ENCODE measurements around the gene FBH1.
A peak's percentile ranks its signal among the peaks of the same experiment; 100 is the strongest.

Gene FBH1

DNA sequence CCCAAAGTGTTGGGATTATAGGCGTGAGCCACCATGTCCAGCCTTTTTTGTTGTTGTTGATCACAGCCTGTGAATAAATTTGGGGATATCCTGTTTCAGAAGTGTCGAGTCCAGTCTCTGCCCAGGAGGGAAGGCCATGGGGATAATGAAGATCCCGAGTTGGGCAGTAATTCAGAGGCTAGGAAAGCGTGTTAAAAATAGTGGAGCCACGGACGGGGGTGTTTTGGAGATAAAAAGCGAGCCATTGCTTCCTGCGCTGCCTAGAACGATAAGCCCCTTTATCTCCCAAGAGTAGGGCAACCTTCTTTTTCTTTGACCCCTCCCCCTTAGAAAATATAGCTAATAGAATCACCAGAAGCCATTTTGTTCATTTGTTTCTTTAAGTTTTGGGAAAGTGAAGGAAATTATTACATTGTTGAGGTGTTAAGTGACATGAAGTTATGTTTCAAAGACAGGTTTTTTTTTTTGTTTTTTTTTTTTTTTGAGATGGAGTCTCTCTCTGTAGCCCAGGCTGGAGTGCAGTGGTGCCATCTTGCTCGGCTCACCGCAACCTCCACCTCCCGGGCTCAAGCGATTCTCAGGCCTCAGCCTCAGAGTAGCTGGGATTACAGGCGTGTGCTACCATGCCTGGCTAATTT is 44.0 kb downstream of the FBH1 start:
- Histone ChIP-seq H3K27ac (ENCODE audit: insufficient read depth in 1 of 2, low read depth in 1 of 2, low read length in 2 of 2, poor library complexity in 1 of 2, severe bottlenecking in 2 of 2) (no peak overlapping the region), H3K4me3 (ENCODE audit: control insufficient read depth in 1 of 7, extremely low read depth in 1 of 7, insufficient read depth in 4 of 7, low read depth in 2 of 7, low read length in 6 of 7) (no peak overlapping the region), H3K4me1 (ENCODE audit: control extremely low read depth in 1 of 4, control insufficient read depth in 4 of 4, insufficient read depth in 4 of 4, low read length in 3 of 4) (no peaks in the 10 kb centered on the region), H3K27me3 (replicated peaks in 2 of 5; ENCODE audit: control insufficient read depth in 4 of 5, insufficient read depth in 5 of 5, low read length in 4 of 5) (no peaks in the 10 kb centered on the region), H3K36me3 (ENCODE audit: control insufficient read depth in 4 of 4, insufficient read depth in 4 of 4, low read length in 3 of 4) (peaks cover 12 to 75% (median 50%) of the 10 kb centered on the region in 4 experiments), H3K9me3 (ENCODE audit: control extremely low read depth in 1 of 5, control insufficient read depth in 4 of 5, insufficient read depth in 2 of 5, low read depth in 1 of 5, low read length in 4 of 5) (no peaks in the 10 kb centered on the region)
- ChIA-PET POLR2A (no interaction called here), CTCF (interaction anchor here (0.6 kb wide), 1 partner anchor 482 kb away, joined by 3 read pairs; no protein-coding TSS in a partner anchor)
- WGBS (ENCODE audit: insufficient coverage) = 97% methylated on average over 9 of the region's 14 CpGs
- peak in 2 of 3 donors; percentile 31 to 50 for DNase-seq

GRCh38 chr10:5935628-5936027 is 45.6 kb downstream of the FBH1 start:
- ChIA-PET POLR2A (no interaction called here), CTCF (no interaction called here)
- Histone ChIP-seq H3K27me3 (replicated peaks in 2 of 5; ENCODE audit: control insufficient read depth in 4 of 5, insufficient read depth in 5 of 5, low read length in 4 of 5) (no peaks in the 10 kb centered on the region), H3K27ac (ENCODE audit: insufficient read depth in 1 of 2, low read depth in 1 of 2, low read length in 2 of 2, poor library complexity in 1 of 2, severe bottlenecking in 2 of 2) (no peak overlapping the region), H3K36me3 (ENCODE audit: control insufficient read depth in 4 of 4, insufficient read depth in 4 of 4, low read length in 3 of 4) (peaks cover 8 to 59% (median 41%) of the 10 kb centered on the region in 4 experiments), H3K9me3 (ENCODE audit: control extremely low read depth in 1 of 5, control insufficient read depth in 4 of 5, insufficient read depth in 2 of 5, low read depth in 1 of 5, low read length in 4 of 5) (no peaks in the 10 kb centered on the region), H3K4me3 (ENCODE audit: control insufficient read depth in 1 of 7, extremely low read depth in 1 of 7, insufficient read depth in 4 of 7, low read depth in 2 of 7, low read length in 6 of 7) (no peak overlapping the region), H3K4me1 (ENCODE audit: control extremely low read depth in 1 of 4, control insufficient read depth in 4 of 4, insufficient read depth in 4 of 4, low read length in 3 of 4) (no peaks in the 10 kb centered on the region)
- DNase-seq = no peak
- WGBS (ENCODE audit: insufficient coverage) = 96% methylated on average over 10 of the region's 10 CpGs

DNA sequence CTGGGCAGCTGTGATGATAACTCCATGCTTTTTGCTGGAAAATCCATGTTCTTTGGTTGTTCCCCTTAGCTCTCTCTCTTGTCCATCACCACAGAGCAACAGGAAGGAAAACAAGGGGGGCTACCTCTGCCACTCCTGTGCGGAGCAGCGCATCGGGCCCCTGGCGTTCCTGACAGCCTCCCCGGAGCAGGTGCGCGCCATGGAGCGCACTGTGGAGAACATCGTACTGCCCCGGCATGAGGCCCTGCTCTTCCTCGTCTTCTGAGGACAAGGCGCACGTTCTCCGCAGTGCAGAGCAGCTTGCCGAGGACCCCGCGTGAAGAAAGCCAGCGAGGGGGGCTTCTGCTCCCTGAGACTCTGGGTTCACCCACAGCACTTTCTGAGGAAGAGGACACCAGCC is 47.0 kb downstream of the FBH1 start:
- H3K9me3 ChIP-seq (ENCODE audit: control extremely low read depth in 1 of 5, control insufficient read depth in 4 of 5, insufficient read depth in 2 of 5, low read depth in 1 of 5, low read length in 4 of 5) = no peaks in the 10 kb centered on the region
- no peaks in the 10 kb centered on the region for H3K4me1 ChIP-seq (ENCODE audit: control extremely low read depth in 1 of 4, control insufficient read depth in 4 of 4, insufficient read depth in 4 of 4, low read length in 3 of 4)
- POLR2A ChIA-PET = no interaction called here
- DNase-seq = no peak
- 92% methylated on average over 18 of the region's 18 CpGs for WGBS (ENCODE audit: insufficient coverage)
- CTCF ChIA-PET = interaction anchor here (1.0 kb wide), 1 partner anchor 19 kb away, joined by 3 read pairs; no protein-coding TSS in a partner anchor
- H3K27me3 ChIP-seq (replicated peaks in 2 of 5; ENCODE audit: control insufficient read depth in 4 of 5, insufficient read depth in 5 of 5, low read length in 4 of 5) = no peaks in the 10 kb centered on the region
- H3K27ac ChIP-seq (ENCODE audit: insufficient read depth in 1 of 2, low read depth in 1 of 2, low read length in 2 of 2, poor library complexity in 1 of 2, severe bottlenecking in 2 of 2) = no peak overlapping the region
- H3K36me3 ChIP-seq (ENCODE audit: control insufficient read depth in 4 of 4, insufficient read depth in 4 of 4, low read length in 3 of 4) = peaks cover 8 to 49% (median 36%) of the 10 kb centered on the region in 4 experiments
- no peak overlapping the region for H3K4me3 ChIP-seq (ENCODE audit: control insufficient read depth in 1 of 7, extremely low read depth in 1 of 7, insufficient read depth in 4 of 7, low read depth in 2 of 7, low read length in 6 of 7)

DNA sequence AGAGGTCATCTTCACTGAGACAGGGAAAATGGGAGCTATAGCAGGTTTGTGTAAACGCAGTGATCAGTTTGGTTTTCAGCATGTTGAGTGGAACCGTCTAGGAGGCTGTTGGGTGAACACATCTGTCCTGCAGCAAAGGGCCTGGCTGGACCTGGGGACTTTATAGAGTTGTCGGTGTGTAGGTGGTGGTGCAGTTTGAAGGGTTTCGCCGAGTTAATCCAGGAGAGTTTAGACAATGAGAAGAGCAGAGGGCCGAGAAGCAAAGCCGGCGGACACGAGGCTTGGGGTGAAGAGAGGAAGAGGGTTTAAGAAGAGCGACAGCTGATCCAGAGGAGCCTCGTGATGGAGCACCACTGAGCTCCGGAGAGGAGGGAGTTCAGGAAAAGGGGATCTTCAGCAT is 48.2 kb downstream of the FBH1 start:
- no peak overlapping the region for H3K4me3 ChIP-seq (ENCODE audit: control insufficient read depth in 1 of 7, extremely low read depth in 1 of 7, insufficient read depth in 4 of 7, low read depth in 2 of 7, low read length in 6 of 7)
- H3K36me3 ChIP-seq (ENCODE audit: control insufficient read depth in 4 of 4, insufficient read depth in 4 of 4, low read length in 3 of 4) = peaks cover 5 to 46% (median 33%) of the 10 kb centered on the region in 4 experiments
- POLR2A ChIA-PET = no interaction called here
- H3K4me1 ChIP-seq (ENCODE audit: control extremely low read depth in 1 of 4, control insufficient read depth in 4 of 4, insufficient read depth in 4 of 4, low read length in 3 of 4) = peaks cover 0 to 8% (median 5%) of the 10 kb centered on the region in 4 experiments
- no peaks in the 10 kb centered on the region for H3K27me3 ChIP-seq (replicated peaks in 2 of 5; ENCODE audit: control insufficient read depth in 4 of 5, insufficient read depth in 5 of 5, low read length in 4 of 5)
- CTCF ChIA-PET = no interaction called here
- no peaks in the 10 kb centered on the region for H3K9me3 ChIP-seq (ENCODE audit: control extremely low read depth in 1 of 5, control insufficient read depth in 4 of 5, insufficient read depth in 2 of 5, low read depth in 1 of 5, low read length in 4 of 5)
- H3K27ac ChIP-seq (ENCODE audit: insufficient read depth in 1 of 2, low read depth in 1 of 2, low read length in 2 of 2, poor library complexity in 1 of 2, severe bottlenecking in 2 of 2) = no peak overlapping the region
- DNase-seq = no peak
- 97% methylated on average over 12 of the region's 12 CpGs for WGBS (ENCODE audit: insufficient coverage)

GRCh38 chr10:5940807-5941218 is 50.8 kb downstream of the FBH1 start:
- no peaks in the 10 kb centered on the region for H3K27me3 ChIP-seq (replicated peaks in 2 of 5; ENCODE audit: control insufficient read depth in 4 of 5, insufficient read depth in 5 of 5, low read length in 4 of 5)
- CTCF ChIA-PET = no interaction called here
- POLR2A ChIA-PET = no interaction called here
- WGBS (ENCODE audit: insufficient coverage) = 95% methylated on average over 5 of the region's 6 CpGs
- peak overlapping the region in 1 of 2 experiments; percentile 0 for H3K27ac ChIP-seq (ENCODE audit: insufficient read depth in 1 of 2, low read depth in 1 of 2, low read length in 2 of 2, poor library complexity in 1 of 2, severe bottlenecking in 2 of 2)
- peaks cover 0 to 22% (median 17%) of the 10 kb centered on the region in 4 experiments for H3K4me1 ChIP-seq (ENCODE audit: control extremely low read depth in 1 of 4, control insufficient read depth in 4 of 4, insufficient read depth in 4 of 4, low read length in 3 of 4)
- no peak overlapping the region for H3K4me3 ChIP-seq (ENCODE audit: control insufficient read depth in 1 of 7, extremely low read depth in 1 of 7, insufficient read depth in 4 of 7, low read depth in 2 of 7, low read length in 6 of 7)
- peaks cover 3 to 31% (median 20%) of the 10 kb centered on the region in 4 experiments for H3K36me3 ChIP-seq (ENCODE audit: control insufficient read depth in 4 of 4, insufficient read depth in 4 of 4, low read length in 3 of 4)
- no peak for DNase-seq
- no peaks in the 10 kb centered on the region for H3K9me3 ChIP-seq (ENCODE audit: control extremely low read depth in 1 of 5, control insufficient read depth in 4 of 5, insufficient read depth in 2 of 5, low read depth in 1 of 5, low read length in 4 of 5)

GRCh38 chr10:5941579-5941978 is 51.5 kb downstream of the FBH1 start:
- peaks cover 0 to 26% (median 24%) of the 10 kb centered on the region in 4 experiments for H3K4me1 ChIP-seq (ENCODE audit: control extremely low read depth in 1 of 4, control insufficient read depth in 4 of 4, insufficient read depth in 4 of 4, low read length in 3 of 4)
- H3K36me3 ChIP-seq (ENCODE audit: control insufficient read depth in 4 of 4, insufficient read depth in 4 of 4, low read length in 3 of 4) = peaks cover 3 to 24% (median 16%) of the 10 kb centered on the region in 4 experiments
- CTCF ChIA-PET = no interaction called here
- 92% methylated on average over 7 of the region's 7 CpGs for WGBS (ENCODE audit: insufficient coverage)
- POLR2A ChIA-PET = no interaction called here
- no peak for DNase-seq
- no peaks in the 10 kb centered on the region for H3K9me3 ChIP-seq (ENCODE audit: control extremely low read depth in 1 of 5, control insufficient read depth in 4 of 5, insufficient read depth in 2 of 5, low read depth in 1 of 5, low read length in 4 of 5)
- no peaks in the 10 kb centered on the region for H3K27me3 ChIP-seq (replicated peaks in 2 of 5; ENCODE audit: control insufficient read depth in 4 of 5, insufficient read depth in 5 of 5, low read length in 4 of 5)
- no peak overlapping the region for H3K4me3 ChIP-seq (ENCODE audit: control insufficient read depth in 1 of 7, extremely low read depth in 1 of 7, insufficient read depth in 4 of 7, low read depth in 2 of 7, low read length in 6 of 7)
- no peak overlapping the region for H3K27ac ChIP-seq (ENCODE audit: insufficient read depth in 1 of 2, low read depth in 1 of 2, low read length in 2 of 2, poor library complexity in 1 of 2, severe bottlenecking in 2 of 2)

GRCh38 chr10:5942001-5942400 is 52.0 kb downstream of the FBH1 start:
- no peaks in the 10 kb centered on the region for H3K9me3 ChIP-seq (ENCODE audit: control extremely low read depth in 1 of 5, control insufficient read depth in 4 of 5, insufficient read depth in 2 of 5, low read depth in 1 of 5, low read length in 4 of 5)

More at GRCh38 chr10:5942001-5942400, 52.0 kb downstream of the FBH1 start:
- Histone ChIP-seq H3K4me1 (ENCODE audit: control extremely low read depth in 1 of 4, control insufficient read depth in 4 of 4, insufficient read depth in 4 of 4, low read length in 3 of 4) (peaks cover 0 to 29% (median 28%) of the 10 kb centered on the region in 4 experiments), H3K27me3 (replicated peaks in 2 of 5; ENCODE audit: control insufficient read depth in 4 of 5, insufficient read depth in 5 of 5, low read length in 4 of 5) (no peaks in the 10 kb centered on the region), H3K4me3 (ENCODE audit: control insufficient read depth in 1 of 7, extremely low read depth in 1 of 7, insufficient read depth in 4 of 7, low read depth in 2 of 7, low read length in 6 of 7) (no peak overlapping the region), H3K36me3 (ENCODE audit: control insufficient read depth in 4 of 4, insufficient read depth in 4 of 4, low read length in 3 of 4) (peaks cover 3 to 20% (median 14%) of the 10 kb centered on the region in 4 experiments), H3K27ac (ENCODE audit: insufficient read depth in 1 of 2, low read depth in 1 of 2, low read length in 2 of 2, poor library complexity in 1 of 2, severe bottlenecking in 2 of 2) (no peak overlapping the region)
- ChIA-PET POLR2A (no interaction called here), CTCF (no interaction called here)
- 100% methylated on average over 7 of the region's 13 CpGs for WGBS (ENCODE audit: insufficient coverage)
- no peak for DNase-seq
